Activated CD4-positive, alpha-beta T cell treated with anti-CD3 and anti-CD28 coated beads for 1 hour (primary cell): Measurements from ENCODE around the gene GLRA3.
"Not testable (repeated sequence)": the region's sequence is repeated elsewhere in the genome, so short reads cannot be mapped to it uniquely, and the experiment has no call there.

Source experiments
- DNase-seq: peaks from one replicate; pipeline ENCODE4 v3.0.0-alpha.2; 2020

Gene GLRA3

GRCh38 chr4:174828845-174829701, at the start of gene GLRA3:
TSS of gene GLRA3 (minus strand) at chr4:174829247. CDS start at chr4:174828811, 436 bp downstream.
- DNase-seq = no peak

- DNase-seq = no peak
These were observed 45.9 kb upstream of the GLRA3 start for GRCh38 chr4:174874898-174875297.

DNA sequence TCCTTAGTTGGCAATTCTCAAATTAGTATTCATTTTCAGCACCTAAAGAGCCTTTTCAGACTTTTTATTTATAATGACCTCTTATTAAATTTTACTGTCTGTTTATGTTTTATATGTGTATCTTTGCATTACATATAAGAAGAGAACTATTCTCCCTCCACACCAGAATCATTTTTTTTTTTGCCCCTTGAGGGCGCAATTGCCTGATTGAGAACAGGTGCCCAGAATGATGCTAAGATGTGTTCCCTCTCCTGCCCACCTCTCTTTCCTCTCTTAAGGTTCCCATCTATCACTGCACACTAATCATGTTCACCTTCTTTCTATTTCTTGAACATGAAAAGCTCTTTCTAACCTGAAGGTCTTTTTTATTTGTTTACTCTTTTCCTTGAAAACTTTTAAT, 44.9 kb upstream of the GLRA3 start:
- no peak for DNase-seq

DNA sequence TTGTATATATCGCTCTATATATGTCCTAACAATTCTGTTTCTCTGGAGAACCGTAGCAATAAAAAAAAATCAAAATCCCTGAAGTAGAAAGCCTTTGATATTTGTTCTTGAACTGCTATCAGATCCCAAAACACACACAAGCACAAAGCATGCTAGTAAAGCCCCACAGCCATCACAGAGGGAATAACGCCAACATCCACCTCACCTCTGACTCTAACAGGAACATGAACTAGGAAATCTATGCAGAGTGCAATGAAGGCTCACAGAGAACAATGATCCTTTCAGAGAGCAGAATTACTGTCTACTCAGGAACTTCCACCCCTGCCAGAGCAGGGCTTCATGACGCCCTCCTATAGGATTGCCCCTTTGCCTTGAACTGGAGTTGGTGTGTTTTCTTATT, 44.1 kb upstream of the GLRA3 start:
- not testable (repeated sequence) for DNase-seq

DNA sequence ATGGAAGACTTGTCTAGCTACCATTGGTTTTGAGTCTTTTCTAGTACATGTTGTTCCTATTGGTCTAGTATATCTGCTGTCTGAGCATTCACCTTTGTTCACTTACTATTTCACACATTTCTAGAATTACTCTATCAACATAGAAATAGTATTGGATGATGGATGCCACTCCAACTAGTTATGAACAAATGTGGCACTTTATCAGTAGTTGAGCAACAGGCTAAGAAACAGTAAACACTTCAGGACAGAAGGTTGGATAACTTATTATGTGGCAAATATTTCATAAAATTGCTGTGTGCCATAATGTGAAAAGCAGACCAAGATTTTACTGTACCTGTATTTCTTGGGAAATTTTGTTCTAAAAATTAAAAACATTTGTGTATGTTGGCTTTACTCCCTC, 42.4 kb upstream of the GLRA3 start:
- DNase-seq = no peak

DNA sequence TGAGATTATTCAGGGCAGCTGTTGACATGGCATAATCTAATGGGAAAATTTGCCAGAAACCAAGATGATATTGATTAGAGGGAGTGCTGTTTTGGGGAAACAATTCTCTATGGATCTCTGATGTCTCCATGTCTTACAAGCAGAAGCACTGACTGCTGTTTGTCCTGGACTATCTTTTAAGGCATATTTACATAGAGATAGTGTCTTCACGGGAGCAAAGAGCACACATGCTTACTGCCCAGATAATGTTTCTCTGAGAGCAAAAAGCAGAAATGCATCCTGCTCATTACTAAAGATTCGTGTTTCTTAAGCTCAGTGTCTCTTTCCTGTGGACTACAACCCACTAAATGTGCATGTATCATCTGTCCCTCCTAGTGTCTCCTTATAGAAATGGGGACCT, 41.3 kb upstream of the GLRA3 start:
- DNase-seq = no peak

- DNase-seq = no peak
These were observed 40.3 kb upstream of the GLRA3 start for GRCh38 chr4:174869339-174869738.

GRCh38 chr4:174867903-174868302, 38.9 kb upstream of the GLRA3 start:
- no peak for DNase-seq

DNA sequence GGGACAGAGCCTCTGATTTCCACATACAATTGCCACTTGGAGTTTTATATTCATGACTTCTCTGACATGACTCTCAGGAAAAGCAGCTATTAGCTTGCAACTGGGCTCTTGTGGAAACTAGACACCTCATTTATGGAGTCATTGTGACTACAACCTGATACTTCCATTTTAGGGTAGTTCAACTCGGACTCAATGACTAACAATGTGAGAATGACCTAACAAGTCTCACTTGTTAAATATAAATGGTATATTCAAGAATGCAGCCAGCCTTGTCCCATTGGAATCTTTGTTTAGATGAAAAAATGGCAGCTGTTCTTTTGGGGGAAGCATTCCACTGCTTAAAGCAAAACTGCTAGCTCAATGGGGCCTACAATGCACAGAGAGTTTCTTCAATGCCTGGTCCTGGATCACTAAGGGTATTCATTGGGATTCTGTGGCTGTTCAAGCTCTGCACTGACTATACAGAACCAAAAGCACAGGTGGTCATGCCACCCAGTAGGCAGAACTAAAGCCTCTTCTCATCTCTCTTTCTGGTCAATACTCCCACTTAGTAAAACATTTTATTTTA, 36.5 kb upstream of the GLRA3 start:
- DNase-seq = no peak

GRCh38 chr4:174864031-174864430, 35.0 kb upstream of the GLRA3 start:
- DNase-seq = no peak

- DNase-seq = no peak
These were observed 31.5 kb upstream of the GLRA3 start for GRCh38 chr4:174860588-174860987.

GRCh38 chr4:174859904-174860303, 30.9 kb upstream of the GLRA3 start:
- no peak for DNase-seq

- DNase-seq = no peak
These were observed 28.1 kb upstream of the GLRA3 start for GRCh38 chr4:174856926-174857800.

- no peak for DNase-seq
These were observed 26.0 kb upstream of the GLRA3 start for GRCh38 chr4:174855050-174855449.

DNA sequence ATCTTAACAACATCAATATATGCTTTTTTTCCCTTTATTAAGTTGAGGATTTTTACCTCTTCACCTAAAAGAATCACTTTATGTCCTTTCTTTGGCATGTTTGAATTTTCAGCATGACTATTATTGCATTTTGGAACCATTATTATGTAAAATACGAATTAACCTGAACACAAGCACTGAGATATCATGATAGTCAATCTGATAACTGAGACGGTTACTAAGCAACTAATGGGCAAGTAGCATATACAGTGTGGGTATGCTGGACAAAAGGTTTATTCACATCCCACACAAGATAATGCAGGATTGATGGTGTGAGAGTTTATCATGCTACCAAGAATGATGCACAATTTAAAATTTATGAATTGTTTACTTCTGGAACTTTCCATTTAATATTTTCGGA, 24.6 kb upstream of the GLRA3 start:
- DNase-seq = no peak

- DNase-seq = no peak
These were observed 19.5 kb upstream of the GLRA3 start for GRCh38 chr4:174848596-174848995.

GRCh38 chr4:174847801-174848427, 18.9 kb upstream of the GLRA3 start:
- no peak for DNase-seq

DNA sequence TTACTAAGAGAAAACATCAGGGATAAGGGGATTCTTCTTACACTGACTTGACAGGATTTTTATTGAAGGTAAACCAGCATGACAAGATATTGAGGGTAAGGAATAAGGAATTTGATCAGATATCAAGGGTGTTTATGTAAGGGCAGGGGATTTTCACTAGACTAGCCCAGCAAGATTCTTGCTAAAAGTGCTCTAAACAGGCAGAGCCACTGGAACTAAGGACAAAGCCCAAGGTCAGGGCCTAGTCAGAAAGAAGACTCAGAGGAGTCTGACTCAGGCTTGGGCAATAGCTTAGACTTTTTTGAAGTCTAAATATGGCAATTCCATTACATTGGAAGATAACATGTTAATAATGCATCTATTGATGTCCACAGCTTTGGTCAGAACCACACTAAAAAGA, 6.5 kb upstream of the GLRA3 start:
- DNase-seq = no peak

DNA sequence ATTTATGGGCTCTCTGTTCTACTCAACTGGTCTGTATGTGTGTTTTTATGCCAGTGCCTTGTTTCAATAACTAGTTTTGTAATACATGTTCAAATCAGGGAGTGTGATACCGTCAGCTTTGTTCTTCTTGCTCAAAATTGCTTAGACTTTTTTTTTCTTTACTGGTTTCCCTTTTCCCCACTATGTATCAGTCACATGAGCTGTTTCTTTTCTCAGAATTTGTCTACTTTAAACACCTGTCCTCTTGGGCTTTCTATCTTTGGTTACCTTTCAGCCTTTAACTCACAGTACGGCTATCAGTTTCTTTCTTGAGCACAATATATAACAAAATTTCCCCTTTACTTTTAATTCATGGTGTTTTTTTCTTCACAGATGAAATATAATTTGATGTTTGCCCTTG, 5.4 kb upstream of the GLRA3 start:
- no peak for DNase-seq

- DNase-seq = no peak
These were observed 2.4 kb downstream of the GLRA3 start for GRCh38 chr4:174826660-174827059.

DNA sequence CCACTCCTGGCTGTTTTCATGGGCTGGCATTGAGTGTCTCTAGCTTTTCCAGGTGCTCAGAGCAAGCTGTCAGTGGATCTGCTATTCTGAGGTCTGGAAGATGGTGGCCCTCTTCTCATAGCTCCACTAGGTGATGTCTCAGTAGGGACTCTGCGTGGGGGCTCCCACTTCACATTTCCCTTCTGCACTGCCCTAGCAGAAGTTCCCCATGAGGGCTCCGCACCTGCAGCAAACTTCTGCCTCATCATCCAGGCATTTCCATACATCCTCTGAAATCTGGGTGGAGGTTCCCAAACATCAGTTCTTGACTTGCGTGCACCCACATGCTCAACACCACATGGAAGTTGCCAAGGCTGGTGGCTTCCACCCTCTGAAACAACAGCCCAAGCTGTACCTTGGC, 13.8 kb downstream of the GLRA3 start:
- DNase-seq = no peak

DNA sequence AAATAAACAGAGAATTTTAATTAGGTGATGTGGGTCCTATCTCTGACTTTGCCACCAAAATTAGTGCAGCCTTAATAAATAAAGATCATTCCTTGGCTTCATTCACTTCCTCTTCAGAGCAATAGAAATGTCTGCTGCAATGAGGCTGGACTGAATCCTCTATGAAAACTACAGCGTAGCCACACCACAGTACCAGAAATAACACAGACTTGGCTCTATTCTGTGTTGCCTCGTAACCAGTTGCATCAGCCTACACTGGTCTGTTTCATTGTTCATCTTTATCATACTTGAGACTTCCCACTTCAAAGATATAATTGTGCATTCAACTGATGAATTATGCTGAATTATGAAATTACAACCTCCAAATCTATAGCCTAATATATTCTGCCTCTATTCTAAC, 15.8 kb downstream of the GLRA3 start:
- no peak for DNase-seq

DNA sequence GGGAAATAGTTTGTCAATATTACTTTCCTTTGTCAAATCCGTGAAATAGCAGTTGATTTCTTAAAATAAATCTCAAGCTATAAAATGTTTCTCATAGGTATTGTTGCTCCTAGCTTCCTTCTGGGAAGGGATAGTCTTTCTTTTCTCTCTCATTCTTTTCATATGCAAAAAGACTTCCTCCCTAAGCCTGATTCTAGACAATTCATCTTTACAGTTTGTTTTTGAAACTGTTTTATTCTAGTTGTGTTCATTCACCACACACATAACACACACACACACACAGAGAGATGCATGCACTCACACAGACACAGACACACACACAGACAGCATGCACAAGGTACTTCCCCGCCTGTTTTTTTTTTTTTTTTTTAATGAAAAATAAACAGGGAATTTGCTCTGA, 18.2 kb downstream of the GLRA3 start:
- no peak for DNase-seq
